K562 (cell line): ENCODE measurements around the gene AICDA. TPM values are rescaled to one million over a fixed set of nuclear protein-coding genes. Genes with fewer than 3 reads are reported as not detected.

Source experiments
- CBX3 ChIP-seq, 2 experiments: IDR thresholded peaks; 1 replicate in 1 of 2; 2 replicates in 1 of 2; pipeline ENCODE4 v1.6.1; 2012; ENCODE audit warnings: inconsistent platforms in 2 of 2, low read length in 2 of 2, borderline replicate concordance in 1 of 2, control low read depth in 1 of 2
- POLR2AphosphoS5 ChIP-seq: IDR thresholded peaks from 2 replicates; pipeline ENCODE4 v1.6.1; 2011; ENCODE audit warnings: mild to moderate bottlenecking, low read depth, low read length, moderate library complexity; ENCODE audit not compliant: control insufficient read depth, insufficient read depth
- REST ChIP-seq, 2 experiments: fragments of 450-650 bp; formaldehyde crosslinking in 1 of 2; IDR thresholded peaks; 2 replicates each; pipeline versions ENCODE4 v1.4.0 to v1.6.1; 2014 to 2020; ENCODE audit warnings: mild to moderate bottlenecking in 2 of 2, borderline replicate concordance in 1 of 2, low read depth in 1 of 2
- SMAD2 ChIP-seq: fragments of 150-350 bp; IDR thresholded peaks from 2 replicates; pipeline ENCODE4 v1.6.1; 2014; ENCODE audit warnings: low read depth, mild to moderate bottlenecking, low read length
- polyA plus RNA-seq, 8 experiments: library from polyadenylated mRNA; depleted of rRNA in 4 of 8; stranded (reverse) in 5 of 8; unstranded in 3 of 8; fragments of >200 nt; fragmentation: Nextera tagmentation in 2 of 8; fragmentation: Illumina TruSeq in 1 of 8; extraction: Ambion mirVana in 2 of 8; extraction: Trizol in 1 of 8; gene quantifications; 2 replicates each; pipeline versions ENCODE4 v1.2.1 to v1.2.3, GENCODE V29; 2011 to 2014; ENCODE audit warnings: inconsistent platforms in 1 of 8, missing spikeins in 1 of 8
- total RNA-seq, 7 experiments: library from RNA; depleted of rRNA in 6 of 7; stranded (reverse); fragments of >200 nt in 6 of 7; fragmentation: Illumina TruSeq in 2 of 7; extraction: Trizol in 2 of 7; gene quantifications; 2 replicates each; pipeline versions ENCODE4 v1.2.1 to v1.2.3, GENCODE V29; 2011 to 2021; ENCODE audit warnings: low replicate concordance in 1 of 7

The AICDA gene
- total and polyA plus RNA-seq, 9 of the 15 experiments (the other 6 are each of a cell fraction or from before 2014, with no cell fraction given): not detected

- TF ChIP-seq REST (IDR thresholded peaks at IDR 0.05; ENCODE audit: borderline replicate concordance) (no peak), REST (CRISPR knock-in tag; IDR thresholded peaks at IDR 0.05; ENCODE audit: low read depth) (no peak), CBX3 (IDR thresholded peaks at IDR 0.05; ENCODE audit: borderline replicate concordance in 1 of 2, low read length in 2 of 2) (no peak), SMAD2 (no peak), POLR2AphosphoS5 (no peak)
These were observed 40.2 kb downstream of the AICDA start (continued) for GRCh38 chr12:8572507-8572906.
